ENCODE data around the gene IL18RAP. TPM values are rescaled to one million over a fixed set of nuclear protein-coding genes. Genes with fewer than 3 reads are reported as not detected.

Gene IL18RAP
- total RNA-seq, 1 donor from 2014 or later = 0.16 TPM

GRCh38 chr2:102460467-102460866, 37.5 kb downstream of the IL18RAP start:
- DNase-seq = no peak

GRCh38 chr2:102461188-102461587, 38.2 kb downstream of the IL18RAP start:
- DNase-seq = no peak

GRCh38 chr2:102463160-102463559, 40.2 kb downstream of the IL18RAP start:
- no peak for DNase-seq

- DNase-seq = no peak
Observed at GRCh38 chr2:102470168-102470567, 47.2 kb downstream of the IL18RAP start.

GRCh38 chr2:102473020-102473419, 50.1 kb downstream of the IL18RAP start, which contains the start of gene SLC9A4:
SLC9A4 (plus strand) TSS chr2:102473226; CDS start chr2:102473760, 534 bp downstream.
- DNase-seq = no peak

- DNase-seq = no peak
Observed at GRCh38 chr2:102473631-102474030, 50.7 kb downstream of the IL18RAP start.

- no peak for DNase-seq
Observed at GRCh38 chr2:102474785-102475184, 51.8 kb downstream of the IL18RAP start.

- no peak for DNase-seq
Observed at GRCh38 chr2:102478686-102479470, 55.9 kb downstream of the IL18RAP start.

- no peak for DNase-seq
Observed at GRCh38 chr2:102480285-102481195, 57.6 kb downstream of the IL18RAP start.

GRCh38 chr2:102481931-102482330, 59.0 kb downstream of the IL18RAP start:
- no peak for DNase-seq

GRCh38 chr2:102483086-102483485, 60.1 kb downstream of the IL18RAP start:
- DNase-seq = no peak

GRCh38 chr2:102484310-102485061, 61.5 kb downstream of the IL18RAP start:
- no peak for DNase-seq

- DNase-seq = no peak
Observed at GRCh38 chr2:102485147-102485785, 62.3 kb downstream of the IL18RAP start.

GRCh38 chr2:102486941-102487702, 64.2 kb downstream of the IL18RAP start:
- DNase-seq = no peak

GRCh38 chr2:102487761-102488462, 65.0 kb downstream of the IL18RAP start:
- DNase-seq = no peak

GRCh38 chr2:102489646-102490045, 66.7 kb downstream of the IL18RAP start:
- no peak for DNase-seq

- no peak for DNase-seq
Observed at GRCh38 chr2:102492006-102492405, 69.0 kb downstream of the IL18RAP start.

GRCh38 chr2:102494570-102494969, 71.6 kb downstream of the IL18RAP start:
- DNase-seq = no peak

- no peak for DNase-seq
Observed at GRCh38 chr2:102498414-102498813, 75.5 kb downstream of the IL18RAP start.

GRCh38 chr2:102499558-102499957, 76.6 kb downstream of the IL18RAP start:
- DNase-seq = no peak
